ENCODE results near the gene MAST1.
A peak's percentile ranks its signal among the peaks of the same experiment; 100 is the strongest.

MAST1 gene

DNA sequence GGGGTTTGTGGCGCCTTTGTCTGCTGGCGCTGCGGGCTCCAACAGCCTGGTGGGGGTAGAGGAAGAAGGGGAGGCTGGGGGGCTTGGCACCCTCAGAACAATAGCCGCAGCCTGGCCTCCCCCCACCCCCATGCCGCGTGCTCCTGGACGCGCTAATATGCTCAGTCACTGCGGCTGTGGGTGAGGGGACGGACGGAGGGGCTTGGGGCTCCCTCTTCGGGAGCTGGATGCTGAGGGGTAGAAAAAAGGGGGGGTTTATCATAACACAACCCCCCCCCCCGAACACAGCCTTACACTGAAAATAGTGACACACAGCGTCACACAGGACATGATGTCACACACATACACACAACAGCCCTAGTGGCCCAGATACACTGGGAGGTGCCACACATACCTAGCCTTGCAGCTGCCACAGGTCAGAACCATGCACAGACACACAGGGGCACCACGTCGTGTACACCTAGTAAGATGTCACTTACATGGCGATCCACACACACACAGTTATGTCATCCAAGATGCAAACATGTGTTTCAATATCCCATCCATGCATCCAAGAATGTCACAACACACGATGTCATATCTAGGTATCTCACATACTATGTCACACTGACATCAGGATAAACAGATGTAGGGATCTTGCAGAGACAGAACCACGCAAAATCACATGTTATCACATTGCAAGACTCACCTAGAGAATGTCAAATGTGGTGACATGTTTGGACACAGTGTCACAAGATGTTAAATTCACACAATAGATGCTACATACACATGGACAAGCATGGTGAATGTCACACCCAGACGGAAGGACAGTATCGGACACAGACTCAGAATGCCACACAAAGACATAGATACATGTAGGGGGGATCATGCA is 806 bp downstream of the MAST1 start (continued):
- TF ChIP-seq ZNF529 (tag by site-specific recombination; IDR thresholded peaks at IDR 0.05; ENCODE audit: insufficient replicate concordance) = no peak
- TF ChIP-seq ZNF366 (tag by site-specific recombination; conservative IDR thresholded peaks at IDR 0.05) = no peak
- TF ChIP-seq, protein P1, sequence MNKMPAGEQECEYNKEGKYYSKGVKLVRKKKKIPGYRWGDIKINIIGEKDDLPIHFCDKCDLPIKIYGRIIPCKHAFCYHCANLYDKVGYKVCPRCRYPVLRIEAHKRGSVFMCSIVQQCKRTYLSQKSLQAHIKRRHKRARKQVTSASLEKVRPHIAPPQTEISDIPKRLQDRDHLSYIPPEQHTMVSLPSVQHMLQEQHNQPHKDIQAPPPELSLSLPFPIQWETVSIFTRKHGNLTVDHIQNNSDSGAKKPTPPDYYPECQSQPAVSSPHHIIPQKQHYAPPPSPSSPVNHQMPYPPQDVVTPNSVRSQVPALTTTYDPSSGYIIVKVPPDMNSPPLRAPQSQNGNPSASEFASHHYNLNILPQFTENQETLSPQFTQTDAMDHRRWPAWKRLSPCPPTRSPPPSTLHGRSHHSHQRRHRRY (tag by site-specific recombination; IDR thresholded peaks at IDR 0.05) = no peak
- no peak for TF ChIP-seq ZNF2 (tag by site-specific recombination; IDR thresholded peaks at IDR 0.05)
- TF ChIP-seq ZNF169 (tag by site-specific recombination; IDR thresholded peaks at IDR 0.05) = no peak
- TF ChIP-seq, protein P2, sequence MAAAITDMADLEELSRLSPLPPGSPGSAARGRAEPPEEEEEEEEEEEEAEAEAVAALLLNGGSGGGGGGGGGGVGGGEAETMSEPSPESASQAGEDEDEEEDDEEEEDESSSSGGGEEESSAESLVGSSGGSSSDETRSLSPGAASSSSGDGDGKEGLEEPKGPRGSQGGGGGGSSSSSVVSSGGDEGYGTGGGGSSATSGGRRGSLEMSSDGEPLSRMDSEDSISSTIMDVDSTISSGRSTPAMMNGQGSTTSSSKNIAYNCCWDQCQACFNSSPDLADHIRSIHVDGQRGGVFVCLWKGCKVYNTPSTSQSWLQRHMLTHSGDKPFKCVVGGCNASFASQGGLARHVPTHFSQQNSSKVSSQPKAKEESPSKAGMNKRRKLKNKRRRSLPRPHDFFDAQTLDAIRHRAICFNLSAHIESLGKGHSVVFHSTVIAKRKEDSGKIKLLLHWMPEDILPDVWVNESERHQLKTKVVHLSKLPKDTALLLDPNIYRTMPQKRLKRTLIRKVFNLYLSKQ (tag by site-specific recombination; IDR thresholded peaks at IDR 0.05; ENCODE audit: borderline replicate concordance) = no peak
- no peak for TF ChIP-seq ZNF157 (tag by site-specific recombination; IDR thresholded peaks at IDR 0.05)
- TF ChIP-seq SETDB1 (IDR thresholded peaks at IDR 0.05; ENCODE audit: insufficient read length, low read length) = no peak
- TF ChIP-seq, protein P3, sequence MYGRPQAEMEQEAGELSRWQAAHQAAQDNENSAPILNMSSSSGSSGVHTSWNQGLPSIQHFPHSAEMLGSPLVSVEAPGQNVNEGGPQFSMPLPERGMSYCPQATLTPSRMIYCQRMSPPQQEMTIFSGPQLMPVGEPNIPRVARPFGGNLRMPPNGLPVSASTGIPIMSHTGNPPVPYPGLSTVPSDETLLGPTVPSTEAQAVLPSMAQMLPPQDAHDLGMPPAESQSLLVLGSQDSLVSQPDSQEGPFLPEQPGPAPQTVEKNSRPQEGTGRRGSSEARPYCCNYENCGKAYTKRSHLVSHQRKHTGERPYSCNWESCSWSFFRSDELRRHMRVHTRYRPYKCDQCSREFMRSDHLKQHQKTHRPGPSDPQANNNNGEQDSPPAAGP (tag by site-specific recombination; IDR thresholded peaks at IDR 0.05) = no peak
- TF ChIP-seq, protein P4, sequence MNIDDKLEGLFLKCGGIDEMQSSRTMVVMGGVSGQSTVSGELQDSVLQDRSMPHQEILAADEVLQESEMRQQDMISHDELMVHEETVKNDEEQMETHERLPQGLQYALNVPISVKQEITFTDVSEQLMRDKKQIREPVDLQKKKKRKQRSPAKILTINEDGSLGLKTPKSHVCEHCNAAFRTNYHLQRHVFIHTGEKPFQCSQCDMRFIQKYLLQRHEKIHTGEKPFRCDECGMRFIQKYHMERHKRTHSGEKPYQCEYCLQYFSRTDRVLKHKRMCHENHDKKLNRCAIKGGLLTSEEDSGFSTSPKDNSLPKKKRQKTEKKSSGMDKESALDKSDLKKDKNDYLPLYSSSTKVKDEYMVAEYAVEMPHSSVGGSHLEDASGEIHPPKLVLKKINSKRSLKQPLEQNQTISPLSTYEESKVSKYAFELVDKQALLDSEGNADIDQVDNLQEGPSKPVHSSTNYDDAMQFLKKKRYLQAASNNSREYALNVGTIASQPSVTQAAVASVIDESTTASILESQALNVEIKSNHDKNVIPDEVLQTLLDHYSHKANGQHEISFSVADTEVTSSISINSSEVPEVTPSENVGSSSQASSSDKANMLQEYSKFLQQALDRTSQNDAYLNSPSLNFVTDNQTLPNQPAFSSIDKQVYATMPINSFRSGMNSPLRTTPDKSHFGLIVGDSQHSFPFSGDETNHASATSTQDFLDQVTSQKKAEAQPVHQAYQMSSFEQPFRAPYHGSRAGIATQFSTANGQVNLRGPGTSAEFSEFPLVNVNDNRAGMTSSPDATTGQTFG (tag by site-specific recombination; IDR thresholded peaks at IDR 0.05; ENCODE audit: borderline replicate concordance) = no peak
- TF ChIP-seq, protein P5, sequence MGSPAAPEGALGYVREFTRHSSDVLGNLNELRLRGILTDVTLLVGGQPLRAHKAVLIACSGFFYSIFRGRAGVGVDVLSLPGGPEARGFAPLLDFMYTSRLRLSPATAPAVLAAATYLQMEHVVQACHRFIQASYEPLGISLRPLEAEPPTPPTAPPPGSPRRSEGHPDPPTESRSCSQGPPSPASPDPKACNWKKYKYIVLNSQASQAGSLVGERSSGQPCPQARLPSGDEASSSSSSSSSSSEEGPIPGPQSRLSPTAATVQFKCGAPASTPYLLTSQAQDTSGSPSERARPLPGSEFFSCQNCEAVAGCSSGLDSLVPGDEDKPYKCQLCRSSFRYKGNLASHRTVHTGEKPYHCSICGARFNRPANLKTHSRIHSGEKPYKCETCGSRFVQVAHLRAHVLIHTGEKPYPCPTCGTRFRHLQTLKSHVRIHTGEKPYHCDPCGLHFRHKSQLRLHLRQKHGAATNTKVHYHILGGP (tag by site-specific recombination; IDR thresholded peaks at IDR 0.05) = no peak
- TF ChIP-seq ZNF670 (tag by site-specific recombination; IDR thresholded peaks at IDR 0.05; ENCODE audit: low read depth) = no peak
- no peak for TF ChIP-seq ZNF10 (tag by site-specific recombination; IDR thresholded peaks at IDR 0.05)
- no peak for TF ChIP-seq ZFP41 (tag by site-specific recombination; IDR thresholded peaks at IDR 0.05; ENCODE audit: borderline replicate concordance)
- no peak for TF ChIP-seq ZNF777 (tag by site-specific recombination; IDR thresholded peaks at IDR 0.05; ENCODE audit: borderline replicate concordance)
- TF ChIP-seq YY2 (tag by site-specific recombination; IDR thresholded peaks at IDR 0.05) = no peak
- 0 out of 2 replicates have a peak, but pooled peaks have one; percentile 4 for TF ChIP-seq SP7 (tag by site-specific recombination; IDR thresholded peaks at IDR 0.05)
- no peak for TF ChIP-seq ZNF37A (tag by site-specific recombination; IDR thresholded peaks at IDR 0.05)
- TF ChIP-seq ZNF830 (tag by site-specific recombination; IDR thresholded peaks at IDR 0.05; ENCODE audit: low read depth) = no peak
- no peak for TF ChIP-seq ZNF792 (tag by site-specific recombination; IDR thresholded peaks at IDR 0.05)
- TF ChIP-seq FEZF1 (tag by site-specific recombination; IDR thresholded peaks at IDR 0.05) = no peak
- TF ChIP-seq, protein P6, sequence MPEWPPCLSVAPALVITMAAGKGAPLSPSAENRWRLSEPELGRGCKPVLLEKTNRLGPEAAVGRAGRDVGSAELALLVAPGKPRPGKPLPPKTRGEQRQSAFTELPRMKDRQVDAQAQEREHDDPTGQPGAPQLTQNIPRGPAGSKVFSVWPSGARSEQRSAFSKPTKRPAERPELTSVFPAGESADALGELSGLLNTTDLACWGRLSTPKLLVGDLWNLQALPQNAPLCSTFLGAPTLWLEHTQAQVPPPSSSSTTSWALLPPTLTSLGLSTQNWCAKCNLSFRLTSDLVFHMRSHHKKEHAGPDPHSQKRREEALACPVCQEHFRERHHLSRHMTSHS (tag by site-specific recombination; IDR thresholded peaks at IDR 0.05) = no peak
- TF ChIP-seq, protein P7, sequence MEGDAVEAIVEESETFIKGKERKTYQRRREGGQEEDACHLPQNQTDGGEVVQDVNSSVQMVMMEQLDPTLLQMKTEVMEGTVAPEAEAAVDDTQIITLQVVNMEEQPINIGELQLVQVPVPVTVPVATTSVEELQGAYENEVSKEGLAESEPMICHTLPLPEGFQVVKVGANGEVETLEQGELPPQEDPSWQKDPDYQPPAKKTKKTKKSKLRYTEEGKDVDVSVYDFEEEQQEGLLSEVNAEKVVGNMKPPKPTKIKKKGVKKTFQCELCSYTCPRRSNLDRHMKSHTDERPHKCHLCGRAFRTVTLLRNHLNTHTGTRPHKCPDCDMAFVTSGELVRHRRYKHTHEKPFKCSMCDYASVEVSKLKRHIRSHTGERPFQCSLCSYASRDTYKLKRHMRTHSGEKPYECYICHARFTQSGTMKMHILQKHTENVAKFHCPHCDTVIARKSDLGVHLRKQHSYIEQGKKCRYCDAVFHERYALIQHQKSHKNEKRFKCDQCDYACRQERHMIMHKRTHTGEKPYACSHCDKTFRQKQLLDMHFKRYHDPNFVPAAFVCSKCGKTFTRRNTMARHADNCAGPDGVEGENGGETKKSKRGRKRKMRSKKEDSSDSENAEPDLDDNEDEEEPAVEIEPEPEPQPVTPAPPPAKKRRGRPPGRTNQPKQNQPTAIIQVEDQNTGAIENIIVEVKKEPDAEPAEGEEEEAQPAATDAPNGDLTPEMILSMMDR (tag by site-specific recombination; IDR thresholded peaks at IDR 0.05) = no peak
- no peak for TF ChIP-seq ZNF549 (tag by site-specific recombination; IDR thresholded peaks at IDR 0.05)
- TF ChIP-seq ZNF558 (tag by site-specific recombination; IDR thresholded peaks at IDR 0.05) = no peak
